Left lung (tissue), 10 donors: Measurements from ENCODE around the gene DOK5. TPM values are rescaled to one million over a fixed set of nuclear protein-coding genes. Genes with fewer than 3 reads are reported as not detected.

ENCODE experiments used
- ATAC-seq: fragments of 200-7000 bp; cut with Tn5 transposase; one replicate; pipeline ENCODE4 v1.9.1; 2020; ENCODE audit warnings: moderate library complexity
- DNase-seq, 4 donors: peaks; one replicate each; pipeline ENCODE4 v3.0.0-alpha.2; 2013 to 2020
- H3K27ac ChIP-seq, 2 donors: fragments of 200-600 bp; sonication (generic) in 1 of 2; one replicate each; pipeline versions ENCODE4 v1.5.0 to v1.8.0; 2020 to 2021
- H3K27me3 ChIP-seq, 2 donors: fragments of 200-600 bp; sonication (generic) in 1 of 2; one replicate each; pipeline versions ENCODE4 v1.5.0 to v1.8.0; 2020 to 2021
- H3K36me3 ChIP-seq, 2 donors: fragments of 200-600 bp; sonication (generic) in 1 of 2; one replicate each; pipeline versions ENCODE4 v1.5.0 to v1.8.0; 2020 to 2021
- H3K4me1 ChIP-seq, 2 donors: fragments of 200-600 bp; one replicate each; pipeline ENCODE4 v1.8.0; 2021
- H3K4me3 ChIP-seq, 2 donors: fragments of 200-600 bp; sonication (generic) in 1 of 2; one replicate each; pipeline versions ENCODE4 v1.5.0 to v1.8.0; 2020 to 2021; ENCODE audit warnings: mild to moderate bottlenecking in 1 of 2
- H3K9me3 ChIP-seq, 2 donors: fragments of 200-600 bp; sonication (generic) in 1 of 2; one replicate each; pipeline versions ENCODE4 v1.5.0 to v1.8.0; 2020 to 2021
- CTCF ChIP-seq, 2 donors: fragments of 200-600 bp; sonication (generic) in 1 of 2; IDR thresholded peaks; one replicate each; pipeline versions ENCODE4 v1.5.0 to v1.8.0; 2021; ENCODE audit warnings: antibody characterized with exemption in 2 of 2
- intact Hi-C, 2 donors: fragments of 100-400 bp; cut with DNase I; formaldehyde crosslinking; loops; one replicate each; pipeline versions ENCODE4 v1.11.2 to v1.14.2; 2022
- polyA plus RNA-seq, 6 donors: library from polyadenylated mRNA; unstranded; fragments of 120-200 nt; gene quantifications; one replicate each; pipeline ENCODE4 v1.2.1, GENCODE V29; 2013; ENCODE audit not compliant: insufficient read length in 6 of 6
- total RNA-seq, 2 donors: library from RNA; stranded (reverse); fragmentation: NEBNext Ultra II Directional; extraction: Animal tissue kit (Norgen Biotek cat#: 25700); gene quantifications; one replicate each; pipeline ENCODE4 v1.2.1, GENCODE V29; 2021
- donor health status: DM: no; HTN: yes; CAD: no.
- donor health status: DM: no; HTN: no; CAD: no.

The DOK5 gene
- total and polyA plus RNA-seq, 8 donors, result 0.92 to 3.6 (median 2.4) TPM

- no peaks in the 10 kb centered on the region for H3K36me3 ChIP-seq
- H3K27me3 ChIP-seq, result peaks cover 0 to 3% of the 10 kb centered on the region in 2 donors
- DNase-seq (no peak), ATAC-seq (no peak)
- no peaks in the 10 kb centered on the region for H3K9me3 ChIP-seq
- intact Hi-C loops, result no loop called here
- no peak overlapping the region for H3K27ac ChIP-seq
- no peak for TF ChIP-seq CTCF (IDR thresholded peaks at IDR 0.05)
- no peak overlapping the region for H3K4me3 ChIP-seq
- no peaks in the 10 kb centered on the region for H3K4me1 ChIP-seq
Observed at GRCh38 chr20:54468082-54468481, 7.3 kb upstream of the DOK5 start.

- peaks cover 0 to 15% of the 10 kb centered on the region in 2 donors for H3K27me3 ChIP-seq
- no peaks in the 10 kb centered on the region for H3K4me1 ChIP-seq
- no peaks in the 10 kb centered on the region for H3K9me3 ChIP-seq
- H3K36me3 ChIP-seq, result no peaks in the 10 kb centered on the region
- intact Hi-C loops, result no loop called here
- H3K27ac ChIP-seq, result no peak overlapping the region
- no peak for ATAC-seq
- no peak for DNase-seq
- TF ChIP-seq CTCF (IDR thresholded peaks at IDR 0.05), result no peak
- no peak overlapping the region for H3K4me3 ChIP-seq
Observed at GRCh38 chr20:54469293-54469692, 6.1 kb upstream of the DOK5 start.

GRCh38 chr20:54469952-54470351 lies 5.4 kb upstream of the DOK5 start:
- H3K36me3 ChIP-seq, result no peaks in the 10 kb centered on the region
- DNase-seq (no peak), ATAC-seq (no peak)
- no peaks in the 10 kb centered on the region for H3K4me1 ChIP-seq
- intact Hi-C loops, result no loop called here
- peaks cover 0 to 22% of the 10 kb centered on the region in 2 donors for H3K27me3 ChIP-seq
- no peaks in the 10 kb centered on the region for H3K9me3 ChIP-seq
- H3K4me3 ChIP-seq, result no peak overlapping the region
- H3K27ac ChIP-seq, result no peak overlapping the region
- TF ChIP-seq CTCF (IDR thresholded peaks at IDR 0.05), result no peak

GRCh38 chr20:54470697-54471096 lies 4.7 kb upstream of the DOK5 start:
- Histone ChIP-seq H3K4me3 (no peak overlapping the region), H3K36me3 (no peaks in the 10 kb centered on the region), H3K4me1 (peaks cover 0 to 5% of the 10 kb centered on the region in 2 donors), H3K9me3 (no peaks in the 10 kb centered on the region), H3K27ac (no peak overlapping the region), H3K27me3 (peaks cover 2 to 30% of the 10 kb centered on the region in 2 donors)
- no peak for TF ChIP-seq CTCF (IDR thresholded peaks at IDR 0.05)
- DNase-seq (no peak), ATAC-seq (no peak)
- intact Hi-C loops, result no loop called here

- intact Hi-C loops, result no loop called here
Observed at GRCh38 chr20:54472607-54473006, 2.8 kb upstream of the DOK5 start.

More at GRCh38 chr20:54472607-54473006, 2.8 kb upstream of the DOK5 start:
- ATAC-seq, result no peak
- Histone ChIP-seq H3K4me1 (peaks cover 0 to 13% of the 10 kb centered on the region in 2 donors), H3K4me3 (no peak overlapping the region), H3K27me3 (peaks cover 15 to 49% of the 10 kb centered on the region in 2 donors), H3K36me3 (no peaks in the 10 kb centered on the region), H3K9me3 (no peaks in the 10 kb centered on the region), H3K27ac (no peak overlapping the region)
- no peak for DNase-seq
- no peak for TF ChIP-seq CTCF (IDR thresholded peaks at IDR 0.05)
